Measurements from ENCODE around the gene ANKRD55.

DNA sequence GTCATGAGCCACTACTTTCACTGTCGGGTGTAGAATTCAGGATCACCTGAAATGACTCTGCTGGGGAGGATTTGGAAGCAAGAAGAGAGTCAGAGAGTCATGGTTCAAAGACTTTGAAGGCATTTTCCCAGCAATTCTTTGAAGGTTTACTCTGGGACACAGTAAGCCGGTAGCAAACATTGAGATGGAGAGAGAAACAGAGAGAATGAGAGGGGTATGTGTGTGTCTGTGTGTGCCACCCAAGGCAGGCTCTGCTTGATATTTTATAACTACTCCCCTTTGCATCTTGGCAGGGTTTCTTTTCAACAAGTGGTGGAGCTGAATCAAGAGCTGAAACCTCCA lies 89.8 kb downstream of the ANKRD55 start:
- TF ChIP-seq, protein P1, sequence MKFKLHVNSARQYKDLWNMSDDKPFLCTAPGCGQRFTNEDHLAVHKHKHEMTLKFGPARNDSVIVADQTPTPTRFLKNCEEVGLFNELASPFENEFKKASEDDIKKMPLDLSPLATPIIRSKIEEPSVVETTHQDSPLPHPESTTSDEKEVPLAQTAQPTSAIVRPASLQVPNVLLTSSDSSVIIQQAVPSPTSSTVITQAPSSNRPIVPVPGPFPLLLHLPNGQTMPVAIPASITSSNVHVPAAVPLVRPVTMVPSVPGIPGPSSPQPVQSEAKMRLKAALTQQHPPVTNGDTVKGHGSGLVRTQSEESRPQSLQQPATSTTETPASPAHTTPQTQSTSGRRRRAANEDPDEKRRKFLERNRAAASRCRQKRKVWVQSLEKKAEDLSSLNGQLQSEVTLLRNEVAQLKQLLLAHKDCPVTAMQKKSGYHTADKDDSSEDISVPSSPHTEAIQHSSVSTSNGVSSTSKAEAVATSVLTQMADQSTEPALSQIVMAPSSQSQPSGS (CRISPR knock-in tag; IDR thresholded peaks at IDR 0.05) = no peak
- TF ChIP-seq POLR2A (conservative IDR thresholded peaks at IDR 0.05) (no peak), EHMT2 (IDR thresholded peaks at IDR 0.05) (no peak), RFX1 (IDR thresholded peaks at IDR 0.05) (no peak), ZNF24 (IDR thresholded peaks at IDR 0.05) (no peak), STAT5A (IDR thresholded peaks at IDR 0.05; ENCODE audit: borderline replicate concordance, low read length) (no peak)
- TF ChIP-seq, protein P2, sequence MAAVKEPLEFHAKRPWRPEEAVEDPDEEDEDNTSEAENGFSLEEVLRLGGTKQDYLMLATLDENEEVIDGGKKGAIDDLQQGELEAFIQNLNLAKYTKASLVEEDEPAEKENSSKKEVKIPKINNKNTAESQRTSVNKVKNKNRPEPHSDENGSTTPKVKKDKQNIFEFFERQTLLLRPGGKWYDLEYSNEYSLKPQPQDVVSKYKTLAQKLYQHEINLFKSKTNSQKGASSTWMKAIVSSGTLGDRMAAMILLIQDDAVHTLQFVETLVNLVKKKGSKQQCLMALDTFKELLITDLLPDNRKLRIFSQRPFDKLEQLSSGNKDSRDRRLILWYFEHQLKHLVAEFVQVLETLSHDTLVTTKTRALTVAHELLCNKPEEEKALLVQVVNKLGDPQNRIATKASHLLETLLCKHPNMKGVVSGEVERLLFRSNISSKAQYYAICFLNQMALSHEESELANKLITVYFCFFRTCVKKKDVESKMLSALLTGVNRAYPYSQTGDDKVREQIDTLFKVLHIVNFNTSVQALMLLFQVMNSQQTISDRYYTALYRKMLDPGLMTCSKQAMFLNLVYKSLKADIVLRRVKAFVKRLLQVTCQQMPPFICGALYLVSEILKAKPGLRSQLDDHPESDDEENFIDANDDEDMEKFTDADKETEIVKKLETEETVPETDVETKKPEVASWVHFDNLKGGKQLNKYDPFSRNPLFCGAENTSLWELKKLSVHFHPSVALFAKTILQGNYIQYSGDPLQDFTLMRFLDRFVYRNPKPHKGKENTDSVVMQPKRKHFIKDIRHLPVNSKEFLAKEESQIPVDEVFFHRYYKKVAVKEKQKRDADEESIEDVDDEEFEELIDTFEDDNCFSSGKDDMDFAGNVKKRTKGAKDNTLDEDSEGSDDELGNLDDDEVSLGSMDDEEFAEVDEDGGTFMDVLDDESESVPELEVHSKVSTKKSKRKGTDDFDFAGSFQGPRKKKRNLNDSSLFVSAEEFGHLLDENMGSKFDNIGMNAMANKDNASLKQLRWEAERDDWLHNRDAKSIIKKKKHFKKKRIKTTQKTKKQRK (IDR thresholded peaks at IDR 0.05; ENCODE audit: borderline replicate concordance, low read depth, low read length) = no peak

All from K562 (cell line).